ENCODE results near the gene MCF2L2.
A peak's percentile ranks its signal among the peaks of the same experiment; 100 is the strongest.
"Not testable (repeated sequence)": the region's sequence is repeated elsewhere in the genome, so short reads cannot be mapped to it uniquely, and the experiment has no call there.

The MCF2L2 gene

DNA sequence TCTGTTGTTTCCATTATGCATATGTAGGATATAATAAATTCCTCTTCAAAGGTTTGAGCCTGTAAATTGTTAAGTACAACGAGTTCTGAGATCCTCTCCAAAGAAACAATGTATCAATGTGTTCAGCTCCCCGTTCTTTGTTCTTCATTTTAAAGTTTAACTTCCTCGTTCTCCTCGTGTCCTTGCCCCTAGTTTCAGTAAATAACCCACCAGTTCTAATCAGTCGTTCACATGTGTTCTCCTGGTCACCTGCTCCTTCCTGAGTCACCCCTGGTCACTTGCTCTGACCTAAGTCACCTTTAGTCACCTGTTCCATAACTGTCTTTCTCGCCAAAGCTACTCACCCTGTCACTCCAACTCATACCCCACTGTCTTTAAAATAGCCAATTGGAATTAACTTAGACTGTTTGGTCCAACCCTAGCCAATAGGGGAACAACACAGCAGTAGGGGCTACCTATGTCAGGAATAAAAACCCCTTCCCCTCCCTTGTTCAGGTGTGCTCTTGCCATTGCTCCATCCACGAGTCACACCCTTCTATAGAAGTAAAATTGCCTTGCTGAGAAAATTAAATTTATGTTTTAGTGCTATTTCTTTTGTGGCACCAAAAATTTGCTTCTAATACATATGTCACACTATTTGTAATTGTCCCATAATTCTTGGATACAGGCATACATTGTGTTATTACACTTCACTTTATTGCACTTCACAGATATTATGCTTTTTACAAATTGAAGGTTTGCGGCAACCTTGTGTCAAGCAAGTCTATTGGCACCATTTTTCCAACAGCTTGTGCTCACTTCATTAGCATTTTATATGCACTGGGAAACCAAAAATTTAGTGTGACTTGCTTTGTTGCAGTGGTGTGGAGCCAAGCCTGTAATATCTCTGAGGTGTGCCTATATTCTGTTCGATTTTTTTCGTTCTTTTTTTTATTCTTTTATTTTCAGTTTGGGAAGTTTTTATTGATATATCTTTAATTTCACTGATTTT, 15.3 kb upstream of the MCF2L2 start:
- no peak for DNase-seq (ENCODE audit: low read depth in 2 of 3, low spot score in 1 of 3)

DNA sequence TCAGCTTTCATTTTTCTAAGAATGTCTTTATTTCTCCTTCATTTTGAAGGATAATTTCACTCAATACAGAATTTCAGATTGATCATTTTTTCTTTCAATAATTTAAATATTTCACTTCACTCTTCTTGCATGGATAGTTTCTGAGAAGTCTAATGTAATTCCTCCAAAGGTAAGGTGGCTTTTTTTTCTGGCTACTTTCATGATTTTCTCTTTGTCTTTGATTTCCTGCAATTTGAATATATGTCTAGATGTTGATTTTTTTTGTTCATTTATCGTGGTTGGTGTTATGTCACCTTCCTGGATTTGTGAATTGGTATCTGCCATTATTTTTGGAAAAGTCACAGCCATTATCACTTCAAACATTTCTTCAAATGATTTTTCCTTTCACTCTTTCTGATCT, 14.6 kb upstream of the MCF2L2 start:
- DNase-seq (ENCODE audit: low read depth in 2 of 3, low spot score in 1 of 3): no peak

DNA sequence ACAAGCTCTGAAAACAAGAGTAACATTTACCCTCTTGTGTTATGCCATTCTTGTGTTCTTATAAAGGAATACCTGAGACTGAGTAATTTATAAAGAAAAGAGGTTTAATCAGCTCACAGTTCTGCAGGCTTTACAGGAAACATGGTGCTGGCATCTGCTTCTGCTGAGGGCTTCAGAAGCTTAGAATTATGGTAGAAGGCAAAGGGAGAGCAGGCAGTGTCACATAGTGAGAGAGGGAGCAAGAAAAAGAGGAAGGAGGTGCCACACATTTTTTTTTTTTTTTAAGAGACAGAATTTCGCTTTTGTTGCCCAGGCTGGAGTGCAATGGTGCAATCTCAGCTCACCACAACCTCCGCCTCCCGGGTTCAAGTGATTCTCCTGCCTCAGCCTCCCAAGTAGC, 12.1 kb upstream of the MCF2L2 start:
- not testable (repeated sequence) for DNase-seq (ENCODE audit: low read depth in 2 of 3, low spot score in 1 of 3)

DNA sequence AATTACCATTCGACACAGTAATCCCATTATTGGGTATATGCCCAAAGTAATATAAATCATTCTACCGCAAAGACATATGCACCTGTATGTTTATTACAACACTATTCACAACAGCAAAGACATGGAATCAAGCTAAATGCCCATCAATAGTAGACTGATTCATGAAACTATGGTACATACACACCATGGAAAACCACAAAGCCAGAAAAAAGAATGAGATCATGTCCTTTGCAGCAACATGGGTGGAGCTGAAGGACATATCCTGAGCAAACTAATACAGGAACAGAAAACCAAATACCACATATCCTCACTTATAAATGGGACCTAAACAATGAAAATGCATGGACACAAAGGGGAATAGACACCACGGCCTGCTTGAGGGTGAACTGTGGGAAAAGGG, 11.1 kb upstream of the MCF2L2 start:
- DNase-seq (ENCODE audit: low read depth in 2 of 3, low spot score in 1 of 3): no peak

- DNase-seq (ENCODE audit: low read depth in 2 of 3, low spot score in 1 of 3): no peak
Observed at GRCh38 chr3:183438735-183439134, 10.3 kb upstream of the MCF2L2 start.

- no peak for DNase-seq (ENCODE audit: low read depth in 2 of 3, low spot score in 1 of 3)
Observed at GRCh38 chr3:183437666-183438564, 9.5 kb upstream of the MCF2L2 start.

GRCh38 chr3:183437061-183437460, 8.6 kb upstream of the MCF2L2 start:
- no peak for DNase-seq (ENCODE audit: low read depth in 2 of 3, low spot score in 1 of 3)

- peak in 2 of 3 donors; percentile 19 to 20 for DNase-seq (ENCODE audit: low read depth in 2 of 3, low spot score in 1 of 3)
Observed at GRCh38 chr3:183435661-183436060, 7.2 kb upstream of the MCF2L2 start.

DNA sequence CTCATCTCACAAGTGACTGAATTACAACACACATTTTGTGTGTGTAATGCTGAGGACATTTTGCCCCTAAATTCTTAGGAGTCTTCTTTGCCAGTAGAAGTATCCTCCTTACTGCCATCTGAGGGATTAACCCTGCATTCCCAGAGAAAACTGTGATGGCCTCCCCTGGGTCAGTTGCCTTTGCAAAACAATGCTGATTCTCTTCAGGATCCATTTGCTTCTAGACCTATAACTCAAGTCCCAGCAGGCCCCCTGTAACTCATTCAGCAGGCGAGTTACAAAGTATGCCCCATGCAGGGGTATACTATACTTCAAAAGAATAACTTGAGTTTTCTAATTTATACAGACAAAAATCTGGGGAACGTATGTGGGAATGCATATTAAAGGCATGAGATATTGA, 6.6 kb upstream of the MCF2L2 start:
- no peak for DNase-seq (ENCODE audit: low read depth in 2 of 3, low spot score in 1 of 3)

- no peak for DNase-seq (ENCODE audit: low read depth in 2 of 3, low spot score in 1 of 3)
Observed at GRCh38 chr3:183434503-183434902, 6.1 kb upstream of the MCF2L2 start.

DNA sequence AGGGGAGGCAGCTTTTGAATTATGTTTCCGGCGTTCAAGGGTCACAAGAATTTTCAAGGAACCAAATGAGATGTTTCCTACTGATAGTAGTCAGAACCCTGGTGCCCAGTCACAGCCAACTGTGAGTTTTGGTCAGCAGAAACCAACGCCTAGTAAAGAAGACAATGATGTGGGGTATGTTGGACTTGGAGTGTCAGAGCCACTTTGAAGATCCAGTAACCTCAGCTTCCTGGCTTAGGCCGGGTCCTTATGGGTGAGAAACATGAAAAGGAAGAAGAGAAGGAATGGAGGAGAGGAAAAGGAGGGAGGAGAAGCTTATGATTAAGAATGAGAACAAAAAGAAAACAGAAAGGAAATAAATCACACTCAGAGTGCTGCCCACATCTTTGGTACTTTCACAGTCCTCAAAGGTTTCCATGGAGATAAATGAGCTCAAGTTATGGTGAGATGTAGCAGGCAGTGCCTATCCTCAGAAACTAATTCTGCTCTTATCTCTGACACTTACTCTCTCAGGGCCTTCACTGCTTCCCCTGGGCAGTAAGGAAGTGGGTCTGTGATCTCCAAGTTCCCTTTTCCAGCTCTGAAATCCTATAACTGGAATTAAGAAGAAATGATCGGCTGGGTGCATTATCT, 2.0 kb upstream of the MCF2L2 start:
- no peak for DNase-seq (ENCODE audit: low read depth in 2 of 3, low spot score in 1 of 3)

- peak in 2 of 3 donors; percentile 9 to 25 for DNase-seq (ENCODE audit: low read depth in 2 of 3, low spot score in 1 of 3)
Observed at GRCh38 chr3:183427876-183428446, 458 bp downstream of the MCF2L2 start.

DNA sequence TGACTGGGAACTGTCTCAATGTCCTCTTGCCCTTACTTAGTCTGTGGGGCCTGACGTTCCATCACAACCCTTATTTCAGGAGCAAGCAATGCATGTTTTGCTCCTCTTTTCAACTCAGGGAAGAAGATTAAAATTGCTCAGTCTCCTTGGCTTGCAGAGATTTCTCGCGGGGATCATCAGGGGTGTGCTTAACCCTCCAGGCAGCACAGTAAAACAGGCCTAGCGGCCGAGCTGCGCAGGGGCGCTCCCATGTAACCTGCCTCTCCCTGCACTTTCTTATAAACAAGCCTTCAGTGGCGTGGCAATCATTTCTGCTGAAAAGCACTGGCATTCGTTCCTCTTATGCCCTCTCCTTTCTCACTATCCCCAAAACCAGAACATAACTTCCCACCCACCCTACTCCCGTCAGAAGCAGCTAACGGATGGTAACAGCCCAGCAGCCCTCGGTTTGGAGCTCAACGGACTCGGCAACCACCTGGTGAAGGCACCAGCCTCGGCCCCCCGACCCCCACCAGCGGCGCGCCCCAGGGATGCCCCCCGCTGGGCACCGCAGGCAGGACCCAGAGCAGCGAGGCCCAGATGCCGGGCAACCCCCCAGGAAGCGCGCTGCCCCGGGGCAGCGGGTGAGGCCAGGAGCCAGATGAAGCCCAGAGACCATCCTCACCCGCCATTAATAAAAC, 1.1 kb downstream of the MCF2L2 start:
- no peak for DNase-seq (ENCODE audit: low read depth in 2 of 3, low spot score in 1 of 3)

DNA sequence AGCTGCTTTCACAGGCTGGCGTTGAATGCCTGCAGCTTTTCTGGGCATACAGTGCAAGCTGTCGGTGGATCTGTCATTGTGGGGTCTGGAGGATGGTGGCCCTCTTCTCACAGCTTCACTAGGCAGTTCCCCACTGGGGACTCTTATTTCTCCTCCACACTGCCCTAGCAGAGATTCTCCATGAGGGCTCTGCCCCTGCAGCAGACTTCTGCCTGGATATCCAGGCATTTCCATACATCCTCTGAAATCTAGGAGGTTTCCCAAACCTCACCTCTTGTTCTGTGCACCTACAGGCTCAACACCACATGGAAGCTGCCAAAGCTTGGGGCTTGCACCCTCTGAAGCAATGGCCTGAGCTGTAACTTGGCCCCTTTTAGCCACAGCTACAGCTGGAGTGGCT, 9.6 kb downstream of the MCF2L2 start:
- DNase-seq (ENCODE audit: low read depth in 2 of 3, low spot score in 1 of 3): not testable (repeated sequence)

GRCh38 chr3:183411216-183411922, 17.1 kb downstream of the MCF2L2 start:
- no peak for DNase-seq (ENCODE audit: low read depth in 2 of 3, low spot score in 1 of 3)

- DNase-seq (ENCODE audit: low read depth in 2 of 3, low spot score in 1 of 3): no peak
Observed at GRCh38 chr3:183410759-183411158, 17.7 kb downstream of the MCF2L2 start.

DNA sequence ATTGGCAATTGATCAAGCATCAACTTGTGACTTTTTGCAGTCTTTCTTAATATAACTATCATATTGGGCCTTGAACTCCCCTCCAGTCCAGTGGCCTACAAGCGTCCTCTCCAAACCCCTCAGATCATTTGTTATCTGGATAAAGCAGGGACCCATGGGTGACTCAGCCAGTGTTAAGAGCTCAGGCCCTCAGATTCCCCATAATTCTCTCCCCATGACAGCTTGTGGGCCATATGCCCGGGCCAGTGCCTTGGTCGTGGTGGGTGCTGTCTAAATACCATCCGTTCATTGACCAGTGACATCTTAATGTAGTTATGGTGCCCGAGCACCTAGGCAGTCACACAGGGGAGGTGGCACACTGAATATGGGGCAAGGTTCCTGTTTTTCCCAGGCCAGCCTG, 18.1 kb downstream of the MCF2L2 start:
- no peak for DNase-seq (ENCODE audit: low read depth in 2 of 3, low spot score in 1 of 3)

- DNase-seq (ENCODE audit: low read depth in 2 of 3, low spot score in 1 of 3): no peak
Observed at GRCh38 chr3:183409219-183409618, 19.2 kb downstream of the MCF2L2 start.

GRCh38 chr3:183401678-183402077, 26.7 kb downstream of the MCF2L2 start:
- no peak for DNase-seq (ENCODE audit: low read depth in 2 of 3, low spot score in 1 of 3)

- DNase-seq (ENCODE audit: low read depth in 2 of 3, low spot score in 1 of 3): no peak
Observed at GRCh38 chr3:183400352-183400751, 28.1 kb downstream of the MCF2L2 start.

Measured in stimulated activated CD4-positive, alpha-beta T cell treated with anti-CD3 and anti-CD28 coated beads, Interleukin-12 subunit alpha, Interleukin-12 subunit beta, amount 100 ng/mL, for 48 hours (primary cell).